SK-N-SH treated with all-trans-retinoic acid at 6 μM for 48 hours (cell line): ENCODE results near the gene CSF1R.
"Not testable (repeated sequence)": the region's sequence is repeated elsewhere in the genome, so short reads cannot be mapped to it uniquely, and the experiment has no call there.

Experiments used
- ATAC-seq: fragments of 200-7000 bp; cut with Tn5 transposase; 3 replicates; pipeline ENCODE4 v1.9.1; 2020; ENCODE audit warnings: mild to moderate bottlenecking, moderate library complexity
- BACH2 ChIP-seq: fragments of 250-450 bp; sonication (Bioruptor Pico); IDR thresholded peaks from 2 replicates; pipeline ENCODE4 v1.9.0; 2021; ENCODE audit warnings: mild to moderate bottlenecking, borderline replicate concordance
- CREB5 ChIP-seq: fragments of 250-450 bp; sonication (Bioruptor Pico); IDR thresholded peaks from 2 replicates; pipeline ENCODE4 v1.5.1; 2020; ENCODE audit warnings: low read depth, mild to moderate bottlenecking, moderate library complexity
- CSDC2 ChIP-seq: fragments of 250-450 bp; sonication (Bioruptor Pico); IDR thresholded peaks from 2 replicates; pipeline ENCODE4 v1.5.0; 2020; ENCODE audit warnings: mild to moderate bottlenecking, moderate library complexity
- CSRNP3 ChIP-seq: fragments of 250-450 bp; sonication (Bioruptor Pico); IDR thresholded peaks from 2 replicates; pipeline ENCODE4 v1.5.1; 2021; ENCODE audit warnings: mild to moderate bottlenecking, moderate library complexity
- ESRRG ChIP-seq: fragments of 250-450 bp; sonication (Bioruptor Pico); IDR thresholded peaks from 2 replicates; pipeline ENCODE4 v1.6.1; 2021; ENCODE audit warnings: mild to moderate bottlenecking
- GLIS3 ChIP-seq: fragments of 250-450 bp; sonication (Bioruptor Pico); IDR thresholded peaks from 2 replicates; pipeline ENCODE4 v1.5.0; 2020; ENCODE audit warnings: mild to moderate bottlenecking, moderate library complexity
- ISL1 ChIP-seq: fragments of 250-450 bp; sonication (Bioruptor Pico); IDR thresholded peaks from 2 replicates; pipeline ENCODE4 v2.1.2; 2022; ENCODE audit warnings: mild to moderate bottlenecking, moderate library complexity
- PATZ1 ChIP-seq: fragments of 250-450 bp; sonication (Bioruptor Pico); IDR thresholded peaks from 2 replicates; pipeline ENCODE4 v1.8.0; 2020; ENCODE audit warnings: mild to moderate bottlenecking, moderate library complexity, borderline replicate concordance
- PPARA ChIP-seq: fragments of 250-450 bp; sonication (Bioruptor Pico); IDR thresholded peaks from 2 replicates; pipeline ENCODE4 v1.5.0; 2020; ENCODE audit warnings: mild to moderate bottlenecking, borderline replicate concordance
- RARB ChIP-seq: fragments of 250-450 bp; sonication (Bioruptor Pico); IDR thresholded peaks from 2 replicates; pipeline ENCODE4 v1.8.0; 2021; ENCODE audit warnings: mild to moderate bottlenecking, moderate library complexity
- SNAI2 ChIP-seq: fragments of 250-450 bp; sonication (Bioruptor Pico); IDR thresholded peaks from 2 replicates; pipeline ENCODE4 v1.5.0; 2020; ENCODE audit warnings: mild to moderate bottlenecking, moderate library complexity
- TCF4 ChIP-seq: fragments of 250-450 bp; sonication (Bioruptor Pico); IDR thresholded peaks from 2 replicates; pipeline ENCODE4 v1.8.0; 2021; ENCODE audit warnings: mild to moderate bottlenecking, moderate library complexity, borderline replicate concordance
- TSHZ2 ChIP-seq: fragments of 250-450 bp; sonication (Bioruptor Pico); IDR thresholded peaks from 2 replicates; pipeline ENCODE4 v1.5.0; 2020; ENCODE audit warnings: mild to moderate bottlenecking, moderate library complexity
- ZFP30 ChIP-seq: fragments of 450-650 bp; formaldehyde crosslinking; IDR thresholded peaks from 2 replicates; pipeline ENCODE4 v1.5.0; 2022; ENCODE audit warnings: mild to moderate bottlenecking, moderate library complexity
- ZNF565 ChIP-seq: fragments of 450-650 bp; formaldehyde crosslinking; conservative IDR thresholded peaks from 2 replicates; pipeline ENCODE4 v1.5.0; 2020; ENCODE audit warnings: low read depth, mild to moderate bottlenecking, moderate library complexity
- ZNF8 ChIP-seq: fragments of 450-650 bp; formaldehyde crosslinking; IDR thresholded peaks from 2 replicates; pipeline ENCODE4 v1.5.0; 2020; ENCODE audit warnings: mild to moderate bottlenecking, moderate library complexity

The CSF1R gene

GRCh38 chr5:150052226-150052955 is 34.0 kb downstream of the CSF1R start:
- ATAC-seq: no peak
- TF ChIP-seq BACH2 (CRISPR knock-in tag) (no peak), TSHZ2 (no peak), CSRNP3 (CRISPR knock-in tag) (no peak), PPARA (CRISPR knock-in tag) (no peak), RARB (CRISPR knock-in tag) (no peak), GLIS3 (CRISPR knock-in tag) (no peak), CSDC2 (CRISPR knock-in tag) (no peak), SNAI2 (CRISPR knock-in tag) (no peak)

GRCh38 chr5:150051657-150052195 is 34.6 kb downstream of the CSF1R start:
- ATAC-seq: no peak
- TF ChIP-seq CSDC2 (CRISPR knock-in tag) (no peak), PATZ1 (CRISPR knock-in tag) (no peak), ZFP30 (no peak), RARB (CRISPR knock-in tag) (no peak), ISL1 (CRISPR knock-in tag) (no peak), ZNF565 (CRISPR knock-in tag) (no peak), SNAI2 (CRISPR knock-in tag) (no peak), TCF4 (CRISPR knock-in tag) (no peak), CREB5 (CRISPR knock-in tag) (no peak), ESRRG (CRISPR knock-in tag) (no peak), ZNF8 (CRISPR knock-in tag) (no peak), TSHZ2 (no peak)

GRCh38 chr5:150050172-150050811 is 36.1 kb downstream of the CSF1R start:
- not testable (repeated sequence) for ATAC-seq
